Measurements from ENCODE around the gene NACC2. TPM values are rescaled to one million over a fixed set of nuclear protein-coding genes. Genes with fewer than 3 reads are reported as not detected.

The NACC2 gene
- total RNA-seq, 1 donor from 2014 or later = 3.9 TPM

GRCh38 chr9:136137321-136138265 lies 42.5 kb upstream of the NACC2 start:
- no peaks in the 10 kb centered on the region for H3K36me3 Mint-ChIP-seq (ENCODE audit: unreplicated experiment)
- peak; percentile 11 for DNase-seq
- peaks cover 2% of the 10 kb centered on the region for H3K9me3 Mint-ChIP-seq (ENCODE audit: unreplicated experiment)
- H3K4me1 Mint-ChIP-seq (ENCODE audit: low read depth, unreplicated experiment) = peaks cover 4% of the 10 kb centered on the region
- H3K27me3 Mint-ChIP-seq (ENCODE audit: unreplicated experiment) = no peaks in the 10 kb centered on the region
- TF ChIP-seq CTCF (IDR thresholded peaks at IDR 0.05; ENCODE audit: partially characterized antibody, unreplicated experiment) = no peak
- H3K4me3 Mint-ChIP-seq (ENCODE audit: unreplicated experiment) = no peak overlapping the region
- H3K27ac Mint-ChIP-seq (ENCODE audit: unreplicated experiment) = no peak overlapping the region

- H3K36me3 Mint-ChIP-seq (ENCODE audit: unreplicated experiment) = no peaks in the 10 kb centered on the region
- H3K27ac Mint-ChIP-seq (ENCODE audit: unreplicated experiment) = no peak overlapping the region
Measured at GRCh38 chr9:136136127-136136925, 41.2 kb upstream of the NACC2 start.

GRCh38 chr9:136135326-136136126 lies 40.4 kb upstream of the NACC2 start:
- Mint-ChIP-seq H3K4me3 (ENCODE audit: unreplicated experiment) (no peak overlapping the region), H3K27me3 (ENCODE audit: unreplicated experiment) (no peaks in the 10 kb centered on the region), H3K9me3 (ENCODE audit: unreplicated experiment) (peaks cover 2% of the 10 kb centered on the region), H3K4me1 (ENCODE audit: low read depth, unreplicated experiment) (peaks cover 3% of the 10 kb centered on the region), H3K27ac (ENCODE audit: unreplicated experiment) (no peak overlapping the region), H3K36me3 (ENCODE audit: unreplicated experiment) (no peaks in the 10 kb centered on the region)
- DNase-seq = no peak
- TF ChIP-seq CTCF (IDR thresholded peaks at IDR 0.05; ENCODE audit: partially characterized antibody, unreplicated experiment) = no peak

More at GRCh38 chr9:136136127-136136925, 41.2 kb upstream of the NACC2 start:
- no peak for DNase-seq
- Mint-ChIP-seq H3K4me1 (ENCODE audit: low read depth, unreplicated experiment) (peaks cover 3% of the 10 kb centered on the region), H3K9me3 (ENCODE audit: unreplicated experiment) (peaks cover 2% of the 10 kb centered on the region), H3K27me3 (ENCODE audit: unreplicated experiment) (no peaks in the 10 kb centered on the region), H3K4me3 (ENCODE audit: unreplicated experiment) (no peak overlapping the region)
- TF ChIP-seq CTCF (IDR thresholded peaks at IDR 0.05; ENCODE audit: partially characterized antibody, unreplicated experiment) = no peak

- peaks cover 7% of the 10 kb centered on the region for H3K27me3 Mint-ChIP-seq (ENCODE audit: unreplicated experiment)
- TF ChIP-seq CTCF (IDR thresholded peaks at IDR 0.05; ENCODE audit: partially characterized antibody, unreplicated experiment) = no peak
- no peak for DNase-seq
- peak overlapping the region; percentile 55 for H3K4me3 Mint-ChIP-seq (ENCODE audit: unreplicated experiment)
- no peaks in the 10 kb centered on the region for H3K36me3 Mint-ChIP-seq (ENCODE audit: unreplicated experiment)
- H3K9me3 Mint-ChIP-seq (ENCODE audit: unreplicated experiment) = peaks cover 5% of the 10 kb centered on the region
- H3K4me1 Mint-ChIP-seq (ENCODE audit: low read depth, unreplicated experiment) = peaks cover 3% of the 10 kb centered on the region
- H3K27ac Mint-ChIP-seq (ENCODE audit: unreplicated experiment) = no peak overlapping the region
Measured at GRCh38 chr9:136133959-136134484, 38.9 kb upstream of the NACC2 start.
